Measurements from ENCODE around the gene EXOG. TPM values are rescaled to one million over a fixed set of nuclear protein-coding genes. Genes with fewer than 3 reads are reported as not detected.

Gene EXOG
- total RNA-seq, 4 donors from 2014 or later, result 14.9 to 37.8 (median 30.8) TPM

DNA sequence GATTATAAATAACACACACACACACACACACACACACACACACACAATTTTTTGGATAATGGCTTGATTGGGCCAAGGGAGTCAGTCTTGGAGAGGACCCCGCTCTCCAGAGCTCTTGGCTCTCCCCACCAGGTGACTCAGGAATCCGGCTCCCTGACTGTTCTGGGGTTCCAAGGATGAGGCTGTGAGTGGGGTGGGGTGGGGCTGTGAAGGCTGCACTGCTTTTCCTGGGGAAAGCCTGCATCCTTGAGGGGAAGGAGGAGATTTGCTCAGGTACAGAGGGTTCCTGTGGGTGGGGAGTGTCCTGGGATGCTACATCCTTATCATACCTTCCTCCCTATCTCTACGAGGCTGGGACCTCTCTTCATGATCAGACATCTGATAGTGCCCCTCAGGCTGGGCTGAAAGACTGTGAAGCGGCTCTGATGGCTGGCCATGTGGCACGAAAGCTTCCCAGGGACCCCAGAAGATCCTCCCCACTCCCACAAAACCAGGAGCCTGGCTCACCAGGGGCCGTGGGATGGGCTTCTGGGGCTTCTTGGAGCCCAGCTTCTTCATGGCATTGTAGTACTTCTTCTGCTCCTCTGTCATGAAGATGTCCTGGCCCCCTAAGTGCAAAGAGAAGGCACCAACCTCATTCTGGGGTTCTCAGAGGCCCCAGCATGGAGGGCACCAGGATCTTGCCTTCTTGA lies 59.2 kb downstream of the EXOG start:
- no peak for DNase-seq (ENCODE audit: extremely low spot score)
- H3K36me3 ChIP-seq, result peaks cover 0 to 61% (median 0%) of the 10 kb centered on the region in 4 donors
- no peak overlapping the region for H3K4me3 ChIP-seq

DNA sequence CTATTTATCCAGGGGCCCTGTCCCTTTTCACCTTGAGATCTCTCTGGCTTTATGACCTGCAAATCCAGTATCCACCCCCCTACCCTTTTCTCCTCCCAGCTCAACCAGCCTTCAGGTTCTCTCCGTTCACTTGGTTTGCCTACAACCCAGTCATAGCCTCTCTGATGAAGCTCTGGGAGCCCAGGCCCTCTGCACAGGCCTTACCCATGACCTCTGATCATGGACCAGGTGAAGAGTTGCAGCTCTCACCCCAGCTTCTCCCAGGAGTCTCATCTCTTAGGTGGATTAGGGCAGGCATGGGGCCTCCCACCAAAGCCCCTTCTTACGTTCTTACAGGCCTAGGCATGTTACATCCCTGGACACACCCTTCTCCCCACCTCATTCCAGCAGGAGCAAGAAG lies 59.8 kb downstream of the EXOG start:
- H3K27me3 ChIP-seq, result no peaks in the 10 kb centered on the region
- TF ChIP-seq POLR2A (IDR thresholded peaks at IDR 0.05; ENCODE audit: low read depth), result no peak
- no peak for TF ChIP-seq POLR2AphosphoS5 (IDR thresholded peaks at IDR 0.05)
- TF ChIP-seq EP300 (IDR thresholded peaks at IDR 0.05), result no peak
- TF ChIP-seq, protein P1, sequence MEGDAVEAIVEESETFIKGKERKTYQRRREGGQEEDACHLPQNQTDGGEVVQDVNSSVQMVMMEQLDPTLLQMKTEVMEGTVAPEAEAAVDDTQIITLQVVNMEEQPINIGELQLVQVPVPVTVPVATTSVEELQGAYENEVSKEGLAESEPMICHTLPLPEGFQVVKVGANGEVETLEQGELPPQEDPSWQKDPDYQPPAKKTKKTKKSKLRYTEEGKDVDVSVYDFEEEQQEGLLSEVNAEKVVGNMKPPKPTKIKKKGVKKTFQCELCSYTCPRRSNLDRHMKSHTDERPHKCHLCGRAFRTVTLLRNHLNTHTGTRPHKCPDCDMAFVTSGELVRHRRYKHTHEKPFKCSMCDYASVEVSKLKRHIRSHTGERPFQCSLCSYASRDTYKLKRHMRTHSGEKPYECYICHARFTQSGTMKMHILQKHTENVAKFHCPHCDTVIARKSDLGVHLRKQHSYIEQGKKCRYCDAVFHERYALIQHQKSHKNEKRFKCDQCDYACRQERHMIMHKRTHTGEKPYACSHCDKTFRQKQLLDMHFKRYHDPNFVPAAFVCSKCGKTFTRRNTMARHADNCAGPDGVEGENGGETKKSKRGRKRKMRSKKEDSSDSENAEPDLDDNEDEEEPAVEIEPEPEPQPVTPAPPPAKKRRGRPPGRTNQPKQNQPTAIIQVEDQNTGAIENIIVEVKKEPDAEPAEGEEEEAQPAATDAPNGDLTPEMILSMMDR (IDR thresholded peaks at IDR 0.05), result no peak
- peaks cover 0 to 61% (median 0%) of the 10 kb centered on the region in 4 donors for H3K36me3 ChIP-seq
- no peaks in the 10 kb centered on the region for H3K4me1 ChIP-seq
- H3K9me3 ChIP-seq, result peaks cover 0 to 12% (median 4%) of the 10 kb centered on the region in 4 donors
- no peak overlapping the region for H3K27ac ChIP-seq (replicated peaks in 1 of 4)
- WGBS, result 96% methylated on average over 2 of the region's 2 CpGs
- no peak overlapping the region for H3K4me3 ChIP-seq
- DNase-seq (ENCODE audit: extremely low spot score), result no peak
- intact Hi-C loops (cut with DNase I), result no loop called here

More for the DNA sequence above, 59.2 kb downstream of the EXOG start:
- no peaks in the 10 kb centered on the region for H3K27me3 ChIP-seq
- 76% methylated on average over 4 of the region's 6 CpGs for WGBS
- no peaks in the 10 kb centered on the region for H3K4me1 ChIP-seq
- intact Hi-C loops (cut with DNase I), result no loop called here
- TF ChIP-seq POLR2A (IDR thresholded peaks at IDR 0.05; ENCODE audit: low read depth) (no peak), EP300 (IDR thresholded peaks at IDR 0.05) (no peak), POLR2AphosphoS5 (IDR thresholded peaks at IDR 0.05) (no peak)
- TF ChIP-seq, protein P1 (IDR thresholded peaks at IDR 0.05), result no peak
- H3K9me3 ChIP-seq, result peaks cover 0 to 12% (median 4%) of the 10 kb centered on the region in 4 donors
- H3K27ac ChIP-seq (replicated peaks in 1 of 4), result no peak overlapping the region

DNA sequence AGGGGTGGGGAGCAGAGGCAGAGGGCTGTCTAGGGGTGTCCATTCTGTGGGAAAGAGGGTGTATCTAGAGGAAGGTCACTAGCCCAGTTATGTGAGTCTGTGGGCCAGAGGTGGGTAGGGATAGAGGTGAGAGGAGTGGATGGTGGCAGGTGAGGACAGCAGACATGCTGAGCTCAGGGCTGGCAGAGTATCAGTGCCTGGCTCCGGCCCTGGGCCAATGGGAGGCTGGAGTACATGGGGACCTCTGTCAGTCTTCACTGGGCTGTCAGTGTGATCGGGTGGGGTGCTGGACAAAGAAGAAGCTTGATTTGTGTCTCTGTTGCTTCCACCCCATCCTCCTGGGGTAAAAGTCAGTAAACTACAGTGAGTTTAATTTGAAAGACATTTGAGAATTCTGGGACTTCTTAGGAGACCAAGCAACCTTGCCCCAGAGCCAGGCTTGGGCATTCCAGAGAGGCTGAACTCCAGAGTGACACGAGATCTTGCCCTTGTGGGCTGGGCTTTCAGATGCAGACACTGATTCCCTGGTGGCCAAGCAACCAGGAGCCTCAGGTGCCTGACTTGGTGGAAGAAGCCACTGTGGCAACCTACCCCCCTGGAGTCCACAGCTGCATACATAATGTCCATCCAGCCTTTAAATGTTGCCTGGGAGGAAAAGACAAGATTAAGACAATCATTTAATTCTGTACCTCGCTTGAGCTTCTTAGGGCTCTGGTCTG lies 60.7 kb downstream of the EXOG start:
- H3K4me1 ChIP-seq, result no peaks in the 10 kb centered on the region
- no peak for DNase-seq (ENCODE audit: extremely low spot score)
- H3K4me3 ChIP-seq, result no peak overlapping the region
- H3K27me3 ChIP-seq, result no peaks in the 10 kb centered on the region
- H3K9me3 ChIP-seq, result peaks cover 0 to 12% (median 4%) of the 10 kb centered on the region in 4 donors
- no peak overlapping the region for H3K27ac ChIP-seq (replicated peaks in 1 of 4)
- WGBS, result 94% methylated on average over 4 of the region's 4 CpGs
- H3K36me3 ChIP-seq, result peaks cover 0 to 61% (median 0%) of the 10 kb centered on the region in 4 donors
- TF ChIP-seq EP300 (IDR thresholded peaks at IDR 0.05) (no peak), POLR2AphosphoS5 (IDR thresholded peaks at IDR 0.05) (no peak), POLR2A (IDR thresholded peaks at IDR 0.05; ENCODE audit: low read depth) (no peak)
- TF ChIP-seq, protein P1 (IDR thresholded peaks at IDR 0.05), result no peak
- intact Hi-C loops (cut with DNase I), result no loop called here

DNA sequence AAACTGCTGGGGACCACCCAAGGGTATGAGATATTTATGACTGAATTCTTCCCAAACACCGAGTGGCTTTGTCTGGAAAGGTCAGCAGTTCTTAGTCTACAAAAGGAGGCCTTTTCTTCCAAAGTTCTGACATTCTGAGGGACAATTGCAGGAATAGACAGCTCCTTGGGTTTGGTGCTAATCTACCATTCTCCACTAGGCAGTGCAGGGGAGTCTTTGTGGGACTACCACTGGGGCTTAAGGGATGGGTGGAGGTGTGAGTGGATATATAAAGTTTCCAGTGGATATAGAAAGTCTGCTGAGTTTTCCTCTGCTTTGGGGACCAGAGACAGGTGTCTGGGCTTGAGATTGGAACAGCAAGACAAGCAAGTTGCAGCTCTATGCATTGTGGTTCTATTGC lies 62.7 kb downstream of the EXOG start:
- Histone ChIP-seq H3K27ac (replicated peaks in 1 of 4) (no peak overlapping the region), H3K36me3 (peaks cover 0 to 61% (median 0%) of the 10 kb centered on the region in 4 donors), H3K27me3 (no peaks in the 10 kb centered on the region), H3K9me3 (peaks cover 0 to 9% (median 2%) of the 10 kb centered on the region in 4 donors), H3K4me3 (no peak overlapping the region), H3K4me1 (no peaks in the 10 kb centered on the region)
- DNase-seq (ENCODE audit: extremely low spot score), result no peak
- intact Hi-C loops (cut with DNase I), result no loop called here
- TF ChIP-seq, protein P1 (IDR thresholded peaks at IDR 0.05), result no peak
- TF ChIP-seq EP300 (IDR thresholded peaks at IDR 0.05) (no peak), POLR2A (IDR thresholded peaks at IDR 0.05; ENCODE audit: low read depth) (no peak), POLR2AphosphoS5 (IDR thresholded peaks at IDR 0.05) (no peak)
- 88% methylated on average over 1 of the region's 1 CpG for WGBS
